Measurements from ENCODE around the gene TELO2. TPM values are rescaled to one million over a fixed set of nuclear protein-coding genes. Genes with fewer than 3 reads are reported as not detected.

Gene TELO2
- polyA plus RNA-seq, 6 donors from 2014 or later = 17.3 to 37.1 (median 26.3) TPM

- Mint-ChIP-seq H3K9me3 (no peaks in the 10 kb centered on the region), H3K4me1 (peaks cover 0 to 6% (median 0%) of the 10 kb centered on the region in 3 donors), H3K4me3 (no peak overlapping the region), H3K27ac (peak overlapping the region in 1 of 6 donors; percentile 96), H3K36me3 (peaks cover 0 to 9% of the 10 kb centered on the region in 2 donors), H3K27me3 (no peaks in the 10 kb centered on the region)
- DNase-seq (no peak), ATAC-seq (ENCODE audit: low read depth in 2 of 2) (no peak)
Observed at GRCh38 chr16:1451702-1452392, 41.3 kb upstream of the TELO2 start.

- peak overlapping the region in 1 of 6 donors; percentile 96 for H3K27ac Mint-ChIP-seq
- no peaks in the 10 kb centered on the region for H3K27me3 Mint-ChIP-seq
- H3K9me3 Mint-ChIP-seq = no peaks in the 10 kb centered on the region
- H3K4me1 Mint-ChIP-seq = peaks cover 0 to 7% (median 0%) of the 10 kb centered on the region in 3 donors
- DNase-seq = no peak
- no peak for ATAC-seq (ENCODE audit: low read depth in 2 of 2)
- H3K36me3 Mint-ChIP-seq = peaks cover 0 to 9% of the 10 kb centered on the region in 2 donors
- H3K4me3 Mint-ChIP-seq = no peak overlapping the region
Observed at GRCh38 chr16:1452530-1452929, 40.6 kb upstream of the TELO2 start.

GRCh38 chr16:1453316-1453715, 39.8 kb upstream of the TELO2 start:
- H3K36me3 Mint-ChIP-seq = peaks cover 0 to 9% of the 10 kb centered on the region in 2 donors
- no peak for ATAC-seq (ENCODE audit: low read depth in 2 of 2)
- H3K27me3 Mint-ChIP-seq = no peaks in the 10 kb centered on the region
- no peak for DNase-seq
- no peak overlapping the region for H3K4me3 Mint-ChIP-seq
- H3K27ac Mint-ChIP-seq = peak overlapping the region in 1 of 6 donors; percentile 54
- peaks cover 4 to 13% (median 5%) of the 10 kb centered on the region in 3 donors for H3K4me1 Mint-ChIP-seq
- no peaks in the 10 kb centered on the region for H3K9me3 Mint-ChIP-seq

DNA sequence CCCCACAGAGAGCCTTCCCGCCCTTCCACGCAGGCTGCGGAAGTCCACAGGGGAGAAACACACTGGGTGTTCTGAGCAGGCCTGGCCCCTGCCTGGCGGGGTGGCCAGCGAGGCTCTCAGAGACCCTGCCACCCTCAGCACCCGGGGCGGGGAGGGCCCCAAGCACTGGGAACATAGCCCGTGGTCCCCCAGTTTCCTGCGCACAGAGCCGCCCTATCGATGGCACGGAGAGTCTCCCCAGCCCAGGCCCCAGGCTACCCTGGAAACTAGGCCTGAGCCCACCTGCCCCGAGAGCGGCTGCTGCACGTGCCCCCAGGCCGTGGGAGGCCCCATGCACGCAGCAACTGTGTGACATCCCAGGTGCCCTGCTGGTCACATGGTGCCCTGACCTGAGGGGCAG, 38.6 kb upstream of the TELO2 start:
- Mint-ChIP-seq H3K27me3 (no peaks in the 10 kb centered on the region), H3K36me3 (peaks cover 0 to 19% of the 10 kb centered on the region in 2 donors), H3K4me1 (peaks cover 14 to 22% (median 16%) of the 10 kb centered on the region in 3 donors)

GRCh38 chr16:1455190-1456171, 37.7 kb upstream of the TELO2 start:
- peaks cover 0 to 19% of the 10 kb centered on the region in 2 donors for H3K36me3 Mint-ChIP-seq

More for the DNA sequence above, 38.6 kb upstream of the TELO2 start:
- no peak for ATAC-seq (ENCODE audit: low read depth in 2 of 2)
- H3K9me3 Mint-ChIP-seq = no peaks in the 10 kb centered on the region
- no peak for DNase-seq
- peak overlapping the region in 1 of 6 donors; percentile 37 for H3K27ac Mint-ChIP-seq
- H3K4me3 Mint-ChIP-seq = no peak overlapping the region

DNA sequence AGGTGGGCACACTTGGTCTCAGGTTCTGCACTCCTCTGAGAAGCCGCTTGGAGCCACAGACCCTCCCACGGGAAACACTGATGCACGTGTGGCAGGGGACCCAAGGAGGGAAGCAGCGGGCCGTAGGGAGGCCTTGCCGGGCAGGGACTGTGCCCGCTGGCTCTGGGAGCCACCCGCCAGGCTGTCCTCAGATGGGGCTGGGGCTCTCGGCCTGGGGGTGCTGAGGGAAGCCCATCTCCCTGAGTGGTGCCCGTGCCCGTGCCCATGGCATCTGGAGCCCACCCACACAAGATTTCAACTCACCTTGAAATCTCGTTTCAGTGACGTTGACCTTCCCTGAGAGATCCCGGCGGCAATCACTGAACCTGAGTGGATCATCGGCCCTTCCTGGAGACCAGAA, 36.2 kb upstream of the TELO2 start:
- peaks cover 0 to 12% of the 10 kb centered on the region in 2 donors for H3K36me3 Mint-ChIP-seq
- peak overlapping the region in 2 of 6 donors; percentile 41 to 51 for H3K27ac Mint-ChIP-seq
- H3K4me1 Mint-ChIP-seq = peaks cover 19 to 31% (median 21%) of the 10 kb centered on the region in 3 donors
- DNase-seq (no peak), ATAC-seq (ENCODE audit: low read depth in 2 of 2) (no peak)
- H3K4me3 Mint-ChIP-seq = peak overlapping the region in 2 of 8 donors; percentile 5 to 25
- H3K27me3 Mint-ChIP-seq = no peaks in the 10 kb centered on the region
- no peaks in the 10 kb centered on the region for H3K9me3 Mint-ChIP-seq

More at GRCh38 chr16:1455190-1456171, 37.7 kb upstream of the TELO2 start:
- H3K9me3 Mint-ChIP-seq = no peaks in the 10 kb centered on the region
- DNase-seq = no peak
- no peaks in the 10 kb centered on the region for H3K27me3 Mint-ChIP-seq
- peaks cover 19 to 29% (median 21%) of the 10 kb centered on the region in 3 donors for H3K4me1 Mint-ChIP-seq
- H3K4me3 Mint-ChIP-seq = no peak overlapping the region
- H3K27ac Mint-ChIP-seq = peak overlapping the region; percentile 7 to 58 (median 44)
- no peak for ATAC-seq (ENCODE audit: low read depth in 2 of 2)

GRCh38 chr16:1457489-1458245, 35.5 kb upstream of the TELO2 start:
- ATAC-seq (ENCODE audit: low read depth in 2 of 2) (no peak), DNase-seq (no peak)
- peak overlapping the region; percentile 80 to 100 (median 100) for H3K27ac Mint-ChIP-seq
- H3K9me3 Mint-ChIP-seq = no peaks in the 10 kb centered on the region
- peaks cover 0 to 10% of the 10 kb centered on the region in 2 donors for H3K36me3 Mint-ChIP-seq
- no peaks in the 10 kb centered on the region for H3K27me3 Mint-ChIP-seq
- H3K4me3 Mint-ChIP-seq = peak overlapping the region in 7 of 8 donors; percentile 41 to 92 (median 80)
- H3K4me1 Mint-ChIP-seq = peaks cover 19 to 34% (median 21%) of the 10 kb centered on the region in 3 donors

GRCh38 chr16:1458336-1458976, 34.7 kb upstream of the TELO2 start:
- Mint-ChIP-seq H3K27me3 (no peaks in the 10 kb centered on the region), H3K9me3 (no peaks in the 10 kb centered on the region), H3K4me1 (peaks cover 19 to 36% (median 21%) of the 10 kb centered on the region in 3 donors), H3K36me3 (peaks cover 0 to 10% of the 10 kb centered on the region in 2 donors), H3K27ac (peak overlapping the region; percentile 99 to 100 (median 100)), H3K4me3 (peak overlapping the region; percentile 65 to 92 (median 84))
- DNase-seq (no peak), ATAC-seq (ENCODE audit: low read depth in 2 of 2) (peak; percentile 47 to 69)

DNA sequence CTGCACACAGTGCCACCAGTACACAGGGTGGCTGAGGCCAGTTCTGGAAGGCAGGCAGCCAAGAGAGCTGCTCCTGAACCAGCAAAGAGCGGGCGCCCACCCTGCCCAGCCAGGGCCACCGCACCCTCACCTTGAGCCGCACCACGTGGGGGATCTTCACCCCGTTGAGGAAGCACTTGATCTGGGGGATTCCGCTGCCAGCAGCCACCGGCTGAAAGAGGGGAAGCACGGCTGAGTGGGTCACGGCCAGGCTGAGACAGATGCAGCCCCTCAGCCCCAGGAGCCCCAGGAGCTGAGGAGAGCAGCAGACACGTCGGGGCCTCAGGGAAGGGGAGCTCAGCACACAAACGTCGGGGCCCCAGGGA, 34.2 kb upstream of the TELO2 start:
- peak overlapping the region; percentile 99 to 100 (median 100) for H3K27ac Mint-ChIP-seq
- peaks cover 0 to 10% of the 10 kb centered on the region in 2 donors for H3K36me3 Mint-ChIP-seq
- no peaks in the 10 kb centered on the region for H3K27me3 Mint-ChIP-seq
- H3K4me3 Mint-ChIP-seq = peak overlapping the region; percentile 65 to 92 (median 84)
- peak; percentile 93 for DNase-seq
- peaks cover 19 to 39% (median 21%) of the 10 kb centered on the region in 3 donors for H3K4me1 Mint-ChIP-seq
- no peaks in the 10 kb centered on the region for H3K9me3 Mint-ChIP-seq
- peak; percentile 91 to 98 for ATAC-seq (ENCODE audit: low read depth in 2 of 2)

DNA sequence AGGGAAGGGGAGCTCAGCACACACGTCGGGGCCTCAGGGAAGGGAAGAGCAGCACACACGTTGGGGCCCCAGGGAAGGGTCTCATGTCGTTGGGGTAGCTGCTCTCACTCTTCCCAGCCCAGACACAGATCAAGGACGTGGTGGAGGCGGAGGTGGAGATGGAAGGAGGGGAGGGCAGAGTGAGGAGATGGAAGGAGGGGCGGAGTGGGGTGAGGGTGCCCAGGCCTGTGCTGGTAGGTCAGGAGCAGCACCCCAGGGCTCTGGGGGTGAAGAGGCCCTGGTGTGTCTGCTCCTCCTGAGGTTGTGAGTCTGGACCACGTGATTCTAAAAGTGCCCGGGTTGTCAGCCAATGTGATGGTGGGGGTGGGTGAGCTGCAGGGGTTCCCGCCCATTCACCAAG, 33.2 kb upstream of the TELO2 start:
- Mint-ChIP-seq H3K4me3 (peak overlapping the region in 5 of 8 donors; percentile 39 to 88 (median 63)), H3K36me3 (peaks cover 0 to 10% of the 10 kb centered on the region in 2 donors), H3K9me3 (no peaks in the 10 kb centered on the region), H3K27me3 (no peaks in the 10 kb centered on the region), H3K4me1 (peaks cover 19 to 43% (median 24%) of the 10 kb centered on the region in 3 donors), H3K27ac (peak overlapping the region; percentile 96 to 100 (median 100))
- no peak for ATAC-seq (ENCODE audit: low read depth in 2 of 2)
- DNase-seq = no peak

DNA sequence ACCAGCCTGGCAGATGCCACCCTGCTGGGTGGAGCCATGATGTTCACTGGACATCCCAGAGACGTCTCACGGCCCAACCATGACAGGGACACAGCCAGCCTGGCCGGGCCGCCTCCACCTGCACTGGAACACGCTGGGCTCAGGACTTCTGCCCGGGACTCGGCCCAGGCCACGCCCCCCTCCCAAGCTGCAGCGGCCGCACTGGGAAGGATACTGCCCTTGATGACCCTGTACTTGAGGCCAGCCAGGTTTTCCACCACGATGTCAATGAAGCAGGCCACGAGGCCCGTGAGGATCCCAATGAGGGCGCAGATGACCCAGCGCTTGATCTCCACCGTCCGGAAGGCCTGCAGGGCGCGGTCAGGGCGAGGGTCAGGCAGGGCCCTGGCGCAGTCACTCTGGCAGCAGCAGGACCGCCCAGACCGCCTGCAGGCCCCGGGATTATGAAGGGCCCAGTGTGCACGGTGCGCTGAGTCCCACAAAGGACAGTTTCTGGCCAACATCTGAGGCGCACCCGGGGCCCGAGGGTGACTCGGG, 32.5 kb upstream of the TELO2 start:
- Mint-ChIP-seq H3K27me3 (no peaks in the 10 kb centered on the region), H3K36me3 (peaks cover 0 to 10% of the 10 kb centered on the region in 2 donors), H3K4me1 (peaks cover 19 to 43% (median 26%) of the 10 kb centered on the region in 3 donors), H3K27ac (peak overlapping the region in 4 of 6 donors; percentile 96 to 100 (median 100)), H3K4me3 (no peak overlapping the region), H3K9me3 (no peaks in the 10 kb centered on the region)
- ATAC-seq (ENCODE audit: low read depth in 2 of 2) (no peak), DNase-seq (no peak)

- H3K27me3 Mint-ChIP-seq = no peaks in the 10 kb centered on the region
- peak overlapping the region in 5 of 6 donors; percentile 78 to 100 (median 95) for H3K27ac Mint-ChIP-seq
- DNase-seq = no peak
- no peaks in the 10 kb centered on the region for H3K9me3 Mint-ChIP-seq
- peaks cover 19 to 42% (median 26%) of the 10 kb centered on the region in 3 donors for H3K4me1 Mint-ChIP-seq
- H3K4me3 Mint-ChIP-seq = peak overlapping the region in 1 of 8 donors; percentile 9
- no peak for ATAC-seq (ENCODE audit: low read depth in 2 of 2)
- peaks cover 0 to 10% of the 10 kb centered on the region in 2 donors for H3K36me3 Mint-ChIP-seq
Observed at GRCh38 chr16:1461146-1461545, 32.0 kb upstream of the TELO2 start.

Data from naive B cell (primary cell).